H9 (cell line): ENCODE results near the gene PLD4. TPM values are rescaled to one million over a fixed set of nuclear protein-coding genes. Genes with fewer than 3 reads are reported as not detected.

Experiments
- DNase-seq: peaks from one replicate; pipeline ENCODE4 v3.0.0-alpha.2; 2017
- H2AFZ ChIP-seq: one replicate; pipeline ENCODE4 v1.6.1; 2013; ENCODE audit warnings: mild to moderate bottlenecking, low read length, control low read depth, moderate library complexity
- H2AK5ac ChIP-seq: 2 replicates; pipeline ENCODE4 v1.6.1; 2013; ENCODE audit warnings: low read length, control low read depth, mixed read lengths; ENCODE audit not compliant: insufficient read length
- H2BK120ac ChIP-seq: one replicate; pipeline ENCODE4 v1.6.1; 2013; ENCODE audit warnings: low read depth, mild to moderate bottlenecking, low read length, control low read depth, inconsistent platforms; ENCODE audit not compliant: poor library complexity, severe bottlenecking
- H2BK12ac ChIP-seq: 2 replicates; pipeline ENCODE4 v1.6.1; 2013; ENCODE audit warnings: low read length, control low read depth, mixed read lengths, low read depth; ENCODE audit not compliant: insufficient read length
- H2BK15ac ChIP-seq: 2 replicates; pipeline ENCODE4 v1.6.1; 2013; ENCODE audit warnings: low read depth, low read length, control low read depth
- H2BK20ac ChIP-seq: one replicate; pipeline ENCODE4 v1.6.1; 2013; ENCODE audit warnings: low read depth, mild to moderate bottlenecking, low read length, control low read depth, inconsistent platforms; ENCODE audit not compliant: poor library complexity, severe bottlenecking
- H2BK5ac ChIP-seq: 2 replicates; pipeline ENCODE4 v1.6.1; 2013; ENCODE audit warnings: low read length, control low read depth, mixed read lengths; ENCODE audit not compliant: insufficient read length
- H3K14ac ChIP-seq: 2 replicates; pipeline ENCODE4 v1.6.1; 2013; ENCODE audit warnings: low read length, control low read depth; ENCODE audit not compliant: insufficient read depth
- H3K18ac ChIP-seq: 2 replicates; pipeline ENCODE4 v1.6.1; 2013; ENCODE audit warnings: low read depth, mild to moderate bottlenecking, mixed read lengths, low read length, control low read depth; ENCODE audit not compliant: insufficient read length
- H3K23ac ChIP-seq: 2 replicates; pipeline ENCODE4 v1.6.1; 2013; ENCODE audit warnings: low read length, control low read depth, mixed read lengths, low read depth; ENCODE audit not compliant: insufficient read length
- H3K23me2 ChIP-seq: 2 replicates; pipeline ENCODE4 v1.6.1; 2013; ENCODE audit warnings: low read depth, mild to moderate bottlenecking, mixed read lengths, low read length, control low read depth; ENCODE audit not compliant: insufficient read length, poor library complexity, severe bottlenecking
- H3K27ac ChIP-seq: 2 replicates; pipeline ENCODE4 v1.5.1; 2013; ENCODE audit warnings: low read length, control low read depth, mixed read lengths, low read depth; ENCODE audit not compliant: insufficient read length
- H3K27me3 ChIP-seq: 2 replicates; pipeline ENCODE4 v1.6.1; 2013; ENCODE audit warnings: low read length, control low read depth, inconsistent platforms; ENCODE audit not compliant: insufficient read depth
- H3K4ac ChIP-seq: 2 replicates; pipeline ENCODE4 v1.6.1; 2013; ENCODE audit warnings: low read depth, mild to moderate bottlenecking, control low read depth, inconsistent platforms, low read length, moderate library complexity
- H3K4me1 ChIP-seq: 2 replicates; pipeline ENCODE4 v1.6.1; 2013; ENCODE audit warnings: low read length, control low read depth, inconsistent platforms; ENCODE audit not compliant: insufficient read depth
- H3K4me2 ChIP-seq: 2 replicates; pipeline ENCODE4 v1.6.1; 2013; ENCODE audit warnings: low read length, control low read depth, mixed read lengths; ENCODE audit not compliant: insufficient read length, insufficient read depth
- H3K56ac ChIP-seq: 2 replicates; pipeline ENCODE4 v1.6.1; 2013; ENCODE audit warnings: low read depth, mild to moderate bottlenecking, mixed read lengths, low read length, control low read depth; ENCODE audit not compliant: insufficient read length
- H3K79me1 ChIP-seq: 2 replicates; pipeline ENCODE4 v1.6.1; 2013; ENCODE audit warnings: low read depth, mild to moderate bottlenecking, moderate library complexity, low read length, control low read depth, inconsistent platforms; ENCODE audit not compliant: insufficient read depth, poor library complexity, severe bottlenecking
- H3K79me2 ChIP-seq: 2 replicates; pipeline ENCODE4 v1.6.1; 2013; ENCODE audit warnings: low read length, control low read depth, inconsistent platforms; ENCODE audit not compliant: insufficient read depth
- H3K9ac ChIP-seq: 2 replicates; pipeline ENCODE4 v1.6.1; 2013; ENCODE audit warnings: low read length, control low read depth, mixed read lengths; ENCODE audit not compliant: insufficient read length; ENCODE audit errors: extremely low read depth
- H3K9me3 ChIP-seq: one replicate; pipeline ENCODE4 v1.6.1; 2013; ENCODE audit warnings: low read depth, low read length, inconsistent platforms; ENCODE audit not compliant: control insufficient read depth
- H3T11ph ChIP-seq: one replicate; pipeline ENCODE4 v1.6.1; 2013; ENCODE audit warnings: mild to moderate bottlenecking, low read length, control low read depth, inconsistent platforms
- H4K20me1 ChIP-seq: one replicate; pipeline ENCODE4 v1.6.1; 2013; ENCODE audit not compliant: control insufficient read depth, insufficient read length, insufficient read depth
- H4K5ac ChIP-seq: 2 replicates; pipeline ENCODE4 v1.6.1; 2013; ENCODE audit warnings: low read depth, mild to moderate bottlenecking, mixed read lengths, low read length, control low read depth; ENCODE audit not compliant: insufficient read length
- H4K8ac ChIP-seq: replicated peaks from 2 replicates; pipeline ENCODE4 v1.6.1; 2013; ENCODE audit warnings: low read length, control low read depth, mixed read lengths, low read depth; ENCODE audit not compliant: insufficient read length
- H4K91ac ChIP-seq: 2 replicates; pipeline ENCODE4 v1.6.1; 2013; ENCODE audit warnings: low read depth, mild to moderate bottlenecking, moderate library complexity, mixed read lengths, low read length, control low read depth; ENCODE audit not compliant: insufficient read length
- H3K27ac Mint-ChIP-seq, 3 experiments: 2 replicates in 2 of 3; 3 replicates in 1 of 3; pipeline ENCODE4 v1.8.0; 2020 to 2021; ENCODE audit warnings: mixed read lengths in 3 of 3, mild to moderate bottlenecking in 1 of 3, moderate library complexity in 1 of 3
- H3K27me3 Mint-ChIP-seq: 2 replicates; pipeline ENCODE4 v1.8.0; 2021; ENCODE audit warnings: low read depth, mild to moderate bottlenecking, moderate library complexity, mixed read lengths
- H3K36me3 Mint-ChIP-seq, 3 experiments: 2 replicates in 2 of 3; 3 replicates in 1 of 3; pipeline ENCODE4 v1.8.0; 2020 to 2021; ENCODE audit warnings: low read depth in 3 of 3, mixed read lengths in 3 of 3; ENCODE audit not compliant: insufficient read depth in 1 of 3
- H3K4me1 Mint-ChIP-seq, 2 experiments: 2 replicates each; pipeline ENCODE4 v1.8.0; 2020; ENCODE audit warnings: mixed read lengths in 2 of 2
- H3K4me3 Mint-ChIP-seq, 2 experiments: 2 replicates in 1 of 2; 3 replicates in 1 of 2; pipeline ENCODE4 v1.8.0; 2020 to 2021; ENCODE audit warnings: mild to moderate bottlenecking in 2 of 2, mixed read lengths in 2 of 2, moderate library complexity in 1 of 2
- H3K9me3 Mint-ChIP-seq, 2 experiments: 2 replicates in 1 of 2; 3 replicates in 1 of 2; pipeline ENCODE4 v1.8.0; 2020; ENCODE audit warnings: mild to moderate bottlenecking in 2 of 2, mixed read lengths in 2 of 2, moderate library complexity in 1 of 2
- CTCF ChIP-seq: fragments of 200-600 bp; sonication (generic); conservative IDR thresholded peaks from 3 replicates; pipeline ENCODE4 v1.8.0; 2021; ENCODE audit warnings: antibody characterized with exemption, mild to moderate bottlenecking
- WGBS: extraction: QIAGEN DNeasy Blood & Tissue Kit; methylation state at CpG from one replicate; pipeline ENCODE4 v1.1.7; 2013; ENCODE audit warnings: missing lambda C conversion rate, low lambda C conversion rate, mixed read lengths; ENCODE audit not compliant: insufficient read length; ENCODE audit errors: extremely low coverage; 5-methylcytosine and 5-hydroxymethylcytosine counted together
- total RNA-seq: library from RNA; stranded (reverse); gene quantifications from 2 replicates; pipeline ENCODE4 v1.2.1, GENCODE V29; 2021

The PLD4 gene
- total RNA-seq, 1 experiment from 2014 or later: not detected

DNA sequence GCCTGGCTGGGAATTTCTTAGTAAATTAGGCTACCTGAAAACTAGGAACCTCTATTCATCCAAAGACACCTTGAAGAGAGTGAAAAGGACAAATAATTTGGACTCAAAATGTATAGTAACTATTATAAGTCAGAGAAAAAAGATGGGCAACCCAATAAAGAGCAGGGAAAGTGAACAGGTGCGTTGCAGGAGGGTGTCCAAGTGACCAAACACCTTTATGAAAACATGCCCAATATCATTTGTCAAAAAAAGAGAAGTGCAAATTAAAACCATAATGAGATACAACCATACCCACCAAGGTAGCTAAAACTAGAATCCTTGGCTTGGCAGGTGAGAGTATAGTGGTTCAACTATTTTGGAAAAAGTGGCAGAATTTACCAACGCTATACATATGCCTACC is 24.9 kb upstream of the PLD4 start:
- Mint-ChIP-seq H3K4me1 (peaks cover 0 to 4% of the 10 kb centered on the region in 2 experiments; a peak in 1 of 4 replicates), H3K27ac (no peak overlapping the region), H3K9me3 (peaks cover 0 to under 1% of the 10 kb centered on the region in 2 experiments; a peak in 2 of 5 replicates), H3K4me3 (no peak overlapping the region), H3K36me3 (no peaks in the 10 kb centered on the region), H3K27me3 (peaks cover 48% of the 10 kb centered on the region)
- Histone ChIP-seq H3T11ph (no peak overlapping the region), H2AK5ac (no peak overlapping the region), H3K18ac (no peak overlapping the region), H3K23me2 (no peaks in the 10 kb centered on the region), H3K4ac (no peak overlapping the region), H2BK120ac (no peak overlapping the region), H2BK20ac (no peak overlapping the region), H2BK15ac (no peak overlapping the region), H3K79me2 (no peaks in the 10 kb centered on the region), H3K9ac (no peak overlapping the region), H3K14ac (no peak overlapping the region), H2BK5ac (no peak overlapping the region), H3K4me2 (no peak overlapping the region), H3K27ac (no peak overlapping the region), H4K20me1 (no peaks in the 10 kb centered on the region), H3K56ac (no peak overlapping the region), H3K9me3 (no peaks in the 10 kb centered on the region), H4K5ac (no peak overlapping the region), H3K23ac (no peak overlapping the region), H2BK12ac (no peak overlapping the region), H4K91ac (no peak overlapping the region), H2AFZ (no peak overlapping the region), H3K27me3 (no peaks in the 10 kb centered on the region), H3K4me1 (no peaks in the 10 kb centered on the region), H3K79me1 (no peaks in the 10 kb centered on the region), H4K8ac (no peak overlapping the region)
- TF ChIP-seq CTCF: no peak
- DNase-seq: no peak
- WGBS: no CpG with 5 or more reads among the region's 2 CpGs
